ENCODE data around the gene MBD3L2B.
A peak's percentile ranks its signal among the peaks of the same experiment; 100 is the strongest.

The MBD3L2B gene

DNA sequence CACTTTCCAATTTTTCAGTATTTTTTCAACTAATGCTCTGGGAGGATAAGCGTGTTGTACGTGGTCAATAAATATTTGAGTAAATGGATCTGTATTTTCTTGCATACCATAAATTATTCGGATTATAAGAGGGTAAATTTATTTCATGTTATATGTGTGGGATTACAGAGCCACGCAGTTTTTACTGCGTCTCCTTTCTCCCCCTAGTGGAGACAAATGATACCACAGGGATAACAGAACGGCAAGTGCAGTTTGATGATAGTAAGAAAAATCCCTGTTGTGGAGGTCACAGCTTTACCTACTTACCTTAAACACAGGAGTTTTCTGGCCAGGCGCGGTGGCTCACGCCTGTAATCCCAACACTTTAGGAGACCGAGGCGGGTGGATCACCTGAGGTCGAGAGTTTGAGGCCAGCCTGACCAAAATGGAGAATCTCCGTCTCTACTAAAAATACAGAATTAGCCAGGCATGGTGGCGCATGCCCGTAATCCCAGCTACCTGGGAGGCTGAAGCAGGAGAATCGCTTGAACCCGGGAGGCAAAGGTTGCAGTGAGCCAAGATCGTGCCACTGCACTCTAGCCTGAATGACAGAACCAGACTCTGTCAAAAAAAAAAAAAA, 16.8 kb downstream of the MBD3L2B start:
- DNase-seq = no peak
- Histone ChIP-seq H3K36me3 (no peaks in the 10 kb centered on the region), H3K4me1 (no peaks in the 10 kb centered on the region), H3K4me3 (ENCODE audit: low read depth, low read length) (no peak overlapping the region), H3K27me3 (no peaks in the 10 kb centered on the region), H3K9me3 (no peaks in the 10 kb centered on the region)
- TF ChIP-seq, protein P1, sequence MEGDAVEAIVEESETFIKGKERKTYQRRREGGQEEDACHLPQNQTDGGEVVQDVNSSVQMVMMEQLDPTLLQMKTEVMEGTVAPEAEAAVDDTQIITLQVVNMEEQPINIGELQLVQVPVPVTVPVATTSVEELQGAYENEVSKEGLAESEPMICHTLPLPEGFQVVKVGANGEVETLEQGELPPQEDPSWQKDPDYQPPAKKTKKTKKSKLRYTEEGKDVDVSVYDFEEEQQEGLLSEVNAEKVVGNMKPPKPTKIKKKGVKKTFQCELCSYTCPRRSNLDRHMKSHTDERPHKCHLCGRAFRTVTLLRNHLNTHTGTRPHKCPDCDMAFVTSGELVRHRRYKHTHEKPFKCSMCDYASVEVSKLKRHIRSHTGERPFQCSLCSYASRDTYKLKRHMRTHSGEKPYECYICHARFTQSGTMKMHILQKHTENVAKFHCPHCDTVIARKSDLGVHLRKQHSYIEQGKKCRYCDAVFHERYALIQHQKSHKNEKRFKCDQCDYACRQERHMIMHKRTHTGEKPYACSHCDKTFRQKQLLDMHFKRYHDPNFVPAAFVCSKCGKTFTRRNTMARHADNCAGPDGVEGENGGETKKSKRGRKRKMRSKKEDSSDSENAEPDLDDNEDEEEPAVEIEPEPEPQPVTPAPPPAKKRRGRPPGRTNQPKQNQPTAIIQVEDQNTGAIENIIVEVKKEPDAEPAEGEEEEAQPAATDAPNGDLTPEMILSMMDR (IDR thresholded peaks at IDR 0.05; ENCODE audit: low read depth, low read length) = peak; percentile 72

DNA sequence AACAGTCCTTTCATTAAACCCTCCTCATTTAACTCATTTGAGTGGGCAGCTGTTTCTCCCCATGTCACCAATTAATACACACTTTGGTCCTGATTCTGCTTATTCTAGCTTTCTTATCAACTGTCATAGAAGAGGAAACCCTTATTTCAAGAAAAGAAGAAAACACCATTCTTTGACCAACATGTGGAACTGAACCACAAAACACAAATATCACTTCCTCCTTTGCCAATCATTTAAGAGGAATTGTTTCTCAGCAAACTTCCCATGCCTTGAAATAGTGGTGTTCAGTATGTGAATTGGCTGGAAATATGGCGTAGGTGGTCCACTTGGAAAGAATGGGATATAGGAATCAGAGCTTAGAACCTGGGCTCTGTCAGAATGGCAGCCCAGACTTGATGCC, 20.4 kb downstream of the MBD3L2B start:
- TF ChIP-seq, protein P1 (IDR thresholded peaks at IDR 0.05; ENCODE audit: low read depth, low read length) = no peak
- Histone ChIP-seq H3K4me3 (ENCODE audit: low read depth, low read length) (no peak overlapping the region), H3K4me1 (no peaks in the 10 kb centered on the region), H3K27me3 (0 out of 2 replicates have a peak, but pooled peaks cover 4% of the 10 kb centered on the region), H3K9me3 (no peaks in the 10 kb centered on the region), H3K36me3 (no peaks in the 10 kb centered on the region)
- DNase-seq = no peak

DNA sequence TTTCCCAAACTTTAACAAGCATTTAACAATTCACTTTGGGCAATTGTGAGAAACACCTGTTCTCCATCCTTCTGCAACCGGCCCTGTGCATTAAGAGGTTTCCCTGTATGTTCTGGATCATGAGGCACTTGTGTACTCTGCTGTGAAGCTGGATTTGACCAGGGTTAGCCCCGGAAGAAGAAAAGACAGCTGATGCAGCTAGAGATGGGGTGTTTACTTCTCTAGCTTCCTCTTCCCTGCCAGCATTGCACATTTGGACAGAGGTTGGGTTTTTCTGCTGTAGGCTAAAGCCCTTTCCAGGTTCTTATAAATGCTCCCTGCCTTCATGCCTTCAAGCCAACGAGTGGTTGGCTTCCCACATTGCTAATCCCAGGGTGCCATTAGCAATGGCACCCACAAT, 20.9 kb downstream of the MBD3L2B start:
- H3K4me3 ChIP-seq (ENCODE audit: low read depth, low read length) = no peak overlapping the region
- H3K4me1 ChIP-seq = no peaks in the 10 kb centered on the region
- TF ChIP-seq, protein P1 (IDR thresholded peaks at IDR 0.05; ENCODE audit: low read depth, low read length) = no peak
- H3K9me3 ChIP-seq = no peaks in the 10 kb centered on the region
- DNase-seq = no peak
- H3K36me3 ChIP-seq = no peaks in the 10 kb centered on the region
- 0 out of 2 replicates have a peak, but pooled peaks cover 4% of the 10 kb centered on the region for H3K27me3 ChIP-seq

DNA sequence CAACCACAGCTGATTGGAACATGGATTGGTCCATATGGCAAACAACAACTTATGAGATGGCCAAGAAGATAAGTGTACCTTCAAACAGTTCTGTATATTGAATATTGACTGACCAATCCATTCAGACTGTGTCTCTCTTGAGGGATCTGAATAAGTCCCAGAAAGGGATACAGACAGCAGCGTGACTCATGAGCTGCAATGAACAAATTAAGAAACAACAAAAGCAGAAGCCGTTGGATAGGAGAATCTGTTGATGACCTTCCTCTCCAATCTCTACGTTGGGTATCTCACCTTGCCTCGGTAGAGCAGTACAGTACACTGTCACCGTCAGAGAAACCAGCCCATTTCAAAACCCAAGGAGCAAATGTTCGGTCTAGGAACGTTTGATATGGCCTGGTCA, 21.3 kb downstream of the MBD3L2B start:
- no peaks in the 10 kb centered on the region for H3K9me3 ChIP-seq
- TF ChIP-seq, protein P1 (IDR thresholded peaks at IDR 0.05; ENCODE audit: low read depth, low read length) = no peak
- H3K27me3 ChIP-seq = 0 out of 2 replicates have a peak, but pooled peaks cover 4% of the 10 kb centered on the region
- no peaks in the 10 kb centered on the region for H3K36me3 ChIP-seq
- no peak for DNase-seq
- no peaks in the 10 kb centered on the region for H3K4me1 ChIP-seq
- H3K4me3 ChIP-seq (ENCODE audit: low read depth, low read length) = no peak overlapping the region

DNA sequence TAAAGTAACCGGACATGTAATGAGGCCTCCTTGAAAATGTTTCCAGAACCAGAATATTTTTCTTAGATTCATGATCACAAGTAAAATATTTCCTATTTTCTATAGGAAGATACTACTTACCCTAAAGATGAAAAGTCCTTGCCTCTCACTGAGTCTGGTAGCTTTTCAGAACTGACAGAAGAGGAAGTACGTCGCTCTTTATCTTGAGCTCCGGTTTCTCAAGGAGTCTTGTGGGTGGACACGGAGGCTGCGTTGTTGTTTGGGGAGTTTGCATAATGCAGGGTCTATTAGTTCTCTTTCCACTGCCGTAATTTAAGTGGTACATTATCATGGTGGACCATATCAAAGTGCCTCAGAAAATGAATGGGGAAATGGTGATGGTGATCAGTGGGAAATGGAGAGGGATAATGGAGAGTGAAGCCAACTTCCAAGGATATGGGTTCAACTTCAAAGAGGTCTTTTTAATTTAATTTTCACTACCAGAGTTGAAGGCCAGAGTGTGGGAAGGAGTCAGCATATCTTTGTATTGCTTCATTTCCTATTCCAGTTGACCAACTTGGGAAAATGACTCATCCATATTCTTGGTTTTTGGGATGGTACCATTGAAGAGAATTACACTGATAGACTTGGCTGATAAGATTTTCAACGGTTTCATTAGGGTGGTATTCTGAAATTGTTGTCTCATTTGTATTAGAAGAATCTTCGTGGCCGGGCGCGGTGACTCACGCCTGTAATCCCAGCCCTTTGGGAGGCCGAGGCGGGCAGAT, 23.4 kb downstream of the MBD3L2B start:
- DNase-seq = no peak
- Histone ChIP-seq H3K36me3 (no peaks in the 10 kb centered on the region), H3K9me3 (no peaks in the 10 kb centered on the region), H3K27me3 (0 out of 2 replicates have a peak, but pooled peaks cover 4% of the 10 kb centered on the region), H3K4me3 (ENCODE audit: low read depth, low read length) (no peak overlapping the region), H3K4me1 (no peaks in the 10 kb centered on the region)
- TF ChIP-seq, protein P1 (IDR thresholded peaks at IDR 0.05; ENCODE audit: low read depth, low read length) = no peak

DNA sequence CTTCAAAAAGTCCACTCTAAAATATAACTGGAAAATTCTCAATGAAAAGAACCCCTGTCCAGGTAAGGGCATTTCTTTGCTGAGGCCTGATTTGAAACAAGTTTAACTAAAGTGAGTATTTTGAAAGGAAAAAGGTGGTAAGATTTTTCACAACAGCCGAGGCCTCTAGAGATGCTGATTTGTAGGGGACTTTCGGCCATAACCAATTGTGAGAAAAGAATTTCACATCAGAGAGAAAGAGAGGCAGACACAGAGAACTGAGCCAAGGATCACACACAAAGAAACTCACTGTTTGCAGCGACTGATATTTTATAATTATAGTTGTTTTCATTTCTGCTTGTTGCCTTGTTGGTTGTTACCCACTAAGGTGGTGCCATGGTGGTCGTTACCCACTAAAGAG, 24.4 kb downstream of the MBD3L2B start:
- Histone ChIP-seq H3K9me3 (no peaks in the 10 kb centered on the region), H3K36me3 (no peaks in the 10 kb centered on the region), H3K4me1 (no peaks in the 10 kb centered on the region), H3K4me3 (ENCODE audit: low read depth, low read length) (no peak overlapping the region), H3K27me3 (0 out of 2 replicates have a peak, but pooled peaks cover 4% of the 10 kb centered on the region)
- TF ChIP-seq, protein P1 (IDR thresholded peaks at IDR 0.05; ENCODE audit: low read depth, low read length) = no peak
- DNase-seq = no peak
